GM12891 (cell line): ENCODE results near the gene PLEKHH2.

Experiments used
- POLR2A ChIP-seq: IDR thresholded peaks from 2 replicates; pipeline ENCODE4 v1.6.1; 2011; ENCODE audit warnings: low read depth, low read length, control low read depth
- POLR2AphosphoS5 ChIP-seq: IDR thresholded peaks from 2 replicates; pipeline ENCODE4 v1.6.1; 2011; ENCODE audit warnings: low read depth, low read length, control low read depth

GRCh38 chr2:43689999-43690398, 52.9 kb downstream of the PLEKHH2 start:
- TF ChIP-seq POLR2AphosphoS5 (no peak), POLR2A (no peak)
